Stimulated activated CD8-positive, alpha-beta memory T cell treated with anti-CD3 and anti-CD28 coated beads, Interleukin-4, amount 100 ng/mL, for 24 hours (primary cell): ENCODE results near the gene MAP6.

Experiments used
- DNase-seq: peaks from one replicate; pipeline ENCODE4 v3.0.0-alpha.2; 2020; ENCODE audit warnings: low read depth

MAP6 gene

GRCh38 chr11:75665990-75666389, 2.8 kb downstream of the MAP6 start:
- DNase-seq, result no peak

GRCh38 chr11:75665126-75665525, 3.7 kb downstream of the MAP6 start:
- no peak for DNase-seq

DNA sequence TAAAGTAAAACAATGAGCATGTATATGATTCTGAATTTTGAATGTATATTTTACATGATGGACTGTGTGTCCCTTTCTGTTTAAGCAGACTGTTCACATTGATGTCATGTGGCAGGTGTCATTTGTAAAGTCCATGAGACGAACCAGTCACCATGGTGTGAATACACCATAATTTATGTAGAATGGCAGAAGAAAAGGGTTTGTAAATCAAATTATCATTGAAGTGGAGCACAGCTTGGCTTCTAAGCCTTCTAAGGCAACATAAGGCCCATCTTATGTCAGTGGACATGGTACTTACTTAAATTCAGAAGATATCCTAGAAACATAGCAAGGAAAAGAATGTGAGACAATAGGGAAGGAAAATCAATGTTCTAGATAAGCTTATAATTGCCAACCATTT, 4.4 kb downstream of the MAP6 start:
- DNase-seq, result no peak

- no peak for DNase-seq
These were observed 5.0 kb downstream of the MAP6 start for GRCh38 chr11:75663808-75664207.

DNA sequence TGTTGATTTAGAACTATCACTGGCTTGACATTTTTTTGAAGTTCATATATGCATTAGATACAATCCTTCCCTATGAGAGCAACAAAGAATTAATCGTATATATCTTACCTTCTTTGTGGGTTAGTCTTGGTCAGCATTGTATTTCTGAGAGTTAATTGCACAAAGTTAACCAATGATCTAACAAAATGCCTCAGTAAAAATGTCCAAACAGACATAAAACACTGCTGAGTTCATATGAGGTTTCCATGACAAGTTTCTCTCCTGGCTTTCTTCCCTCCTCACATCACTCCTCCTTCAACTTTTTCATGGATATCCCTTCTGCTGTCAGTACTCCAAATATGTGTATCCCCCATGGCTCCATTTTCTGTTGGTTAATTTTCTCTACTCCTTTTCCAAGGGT, 9.0 kb downstream of the MAP6 start:
- DNase-seq, result no peak

GRCh38 chr11:75656044-75656727, 12.7 kb downstream of the MAP6 start:
- DNase-seq, result no peak

GRCh38 chr11:75655605-75656004, 13.2 kb downstream of the MAP6 start:
- no peak for DNase-seq

- no peak for DNase-seq
These were observed 14.5 kb downstream of the MAP6 start for GRCh38 chr11:75654314-75654713.

DNA sequence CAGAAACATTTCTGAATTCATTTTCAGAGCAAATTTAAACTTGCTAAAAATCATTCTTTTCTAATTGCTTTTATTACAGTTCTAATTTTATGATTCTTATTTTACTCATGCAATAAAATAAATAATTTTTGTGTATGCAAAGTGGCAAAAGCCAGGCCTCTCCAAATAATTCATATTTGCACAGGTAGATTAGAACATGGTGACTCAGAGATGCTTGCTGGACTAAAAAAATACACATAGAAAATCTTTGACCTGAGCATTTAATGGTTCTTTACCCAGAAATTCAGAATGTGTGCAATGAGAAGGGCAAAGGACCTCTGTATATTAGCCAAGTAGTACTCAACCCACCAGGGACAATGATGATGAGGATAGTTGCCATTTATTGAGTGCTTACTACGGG, 15.3 kb downstream of the MAP6 start:
- DNase-seq, result no peak

DNA sequence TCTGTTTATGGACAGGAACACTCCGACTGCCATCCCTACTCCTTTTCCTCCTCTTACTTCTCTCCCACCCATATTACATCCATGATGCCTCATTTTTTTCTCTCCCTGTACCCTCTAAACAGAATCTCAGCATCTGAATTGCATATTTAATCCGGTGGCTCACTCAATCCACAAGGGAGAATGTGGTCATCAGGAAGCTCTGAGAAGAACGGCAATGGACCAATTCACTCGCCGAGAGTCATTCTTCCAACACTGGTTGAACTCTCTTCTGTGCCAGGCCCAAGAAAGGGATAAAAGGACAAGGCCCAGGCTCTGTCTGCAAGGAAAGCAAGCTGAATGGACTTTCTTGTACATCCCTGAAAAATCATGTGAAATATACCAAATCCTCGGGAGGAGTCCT, 15.9 kb downstream of the MAP6 start:
- DNase-seq, result no peak

DNA sequence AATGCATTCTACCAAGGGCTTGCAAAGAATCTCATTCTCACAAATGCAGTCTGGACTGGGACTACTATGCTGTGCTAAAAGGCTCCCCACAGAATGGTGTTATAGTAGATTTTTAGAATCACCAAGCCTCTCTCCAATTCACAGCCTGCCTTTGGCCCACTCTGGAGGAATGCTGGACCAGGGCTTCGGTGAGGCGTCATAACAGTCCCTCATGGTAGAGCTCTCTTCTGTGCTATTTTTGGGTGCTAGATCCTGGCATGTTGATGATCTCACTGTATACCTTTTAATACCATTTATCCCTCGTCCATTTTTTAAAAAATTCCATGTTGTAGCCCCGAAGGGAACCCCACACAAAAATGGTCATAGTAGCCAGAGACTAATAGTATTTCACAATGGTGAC, 17.6 kb downstream of the MAP6 start:
- DNase-seq, result no peak

- no peak for DNase-seq
These were observed 18.6 kb downstream of the MAP6 start for GRCh38 chr11:75650167-75650723.

GRCh38 chr11:75644946-75645345, 23.9 kb downstream of the MAP6 start:
- DNase-seq, result no peak

- no peak for DNase-seq
These were observed 24.5 kb downstream of the MAP6 start for GRCh38 chr11:75644370-75644769.

- DNase-seq, result no peak
These were observed 26.3 kb downstream of the MAP6 start for GRCh38 chr11:75642402-75643113.

DNA sequence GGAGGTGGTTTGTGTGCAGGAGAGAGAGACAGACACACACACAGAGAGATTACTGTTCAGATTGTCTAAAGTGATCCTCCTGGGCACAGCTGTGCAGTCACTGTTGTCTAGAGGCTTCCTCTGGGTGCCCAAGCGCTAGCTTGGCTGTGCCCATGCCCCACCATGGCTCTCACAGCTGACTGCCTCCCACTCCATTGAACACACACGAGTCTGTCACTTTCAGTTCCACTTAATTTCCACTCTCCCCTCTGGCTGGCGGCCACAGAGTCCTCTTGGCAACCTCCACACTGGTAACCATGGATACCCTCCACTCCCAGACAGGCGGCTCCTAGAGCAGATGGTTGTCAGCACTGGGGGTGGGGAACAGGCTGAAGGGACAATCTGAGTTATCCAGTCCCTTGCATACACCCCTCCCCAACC, 29.1 kb downstream of the MAP6 start:
- DNase-seq, result no peak

DNA sequence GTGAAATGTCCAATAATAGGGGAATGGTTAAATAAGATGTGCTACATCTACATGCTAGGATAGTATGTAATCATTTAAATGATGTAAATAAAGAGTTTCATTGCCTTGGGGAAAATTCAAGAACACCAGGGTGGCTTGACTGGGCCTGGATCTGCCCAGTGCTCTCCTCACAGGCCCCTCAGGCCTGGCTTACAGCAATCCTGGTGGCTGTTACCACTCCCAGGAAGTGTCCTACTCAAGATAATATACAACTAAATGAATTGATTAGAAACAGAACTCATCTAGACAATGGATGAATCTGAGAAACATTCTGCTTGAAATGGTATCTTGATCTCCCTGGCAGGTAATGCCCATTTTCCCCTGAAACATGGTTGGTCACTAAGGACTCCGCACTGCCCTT, 30.8 kb downstream of the MAP6 start:
- no peak for DNase-seq

GRCh38 chr11:75635066-75635862, 33.6 kb downstream of the MAP6 start:
- no peak for DNase-seq

DNA sequence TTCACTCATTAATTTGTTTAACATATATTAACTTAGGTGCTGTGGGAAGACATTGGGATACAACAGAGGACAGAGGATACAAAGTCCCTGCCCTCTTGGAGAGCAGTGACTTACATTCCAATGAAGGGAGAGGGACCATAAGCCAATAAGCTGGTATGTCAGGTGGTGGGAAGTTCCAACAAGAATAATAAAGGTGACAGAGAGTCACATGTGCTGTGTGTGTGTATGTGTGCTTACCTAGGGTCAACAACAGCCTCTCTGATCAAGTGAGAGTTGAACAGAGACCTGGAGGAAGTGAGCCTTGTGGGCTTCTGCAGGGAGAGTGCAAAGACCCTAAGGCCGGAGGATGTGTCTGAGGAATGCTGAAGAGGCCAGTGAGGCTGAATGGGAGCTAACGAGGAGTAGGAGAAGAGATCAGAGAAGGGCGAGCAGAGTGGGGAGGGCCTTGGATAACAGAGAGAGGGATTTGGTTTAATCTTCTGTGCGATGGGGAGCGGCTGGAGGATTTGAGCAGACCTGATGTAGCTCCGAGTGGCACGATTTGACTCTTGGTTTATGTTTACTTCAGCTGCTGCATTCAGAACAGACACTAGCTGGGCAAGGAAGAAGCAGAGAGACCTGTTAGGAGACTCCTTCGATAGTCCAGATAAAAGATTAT, 35.3 kb downstream of the MAP6 start:
- DNase-seq, result no peak

- no peak for DNase-seq
These were observed 35.9 kb downstream of the MAP6 start for GRCh38 chr11:75632962-75633361.

- no peak for DNase-seq
These were observed 36.4 kb downstream of the MAP6 start for GRCh38 chr11:75632450-75632849.

DNA sequence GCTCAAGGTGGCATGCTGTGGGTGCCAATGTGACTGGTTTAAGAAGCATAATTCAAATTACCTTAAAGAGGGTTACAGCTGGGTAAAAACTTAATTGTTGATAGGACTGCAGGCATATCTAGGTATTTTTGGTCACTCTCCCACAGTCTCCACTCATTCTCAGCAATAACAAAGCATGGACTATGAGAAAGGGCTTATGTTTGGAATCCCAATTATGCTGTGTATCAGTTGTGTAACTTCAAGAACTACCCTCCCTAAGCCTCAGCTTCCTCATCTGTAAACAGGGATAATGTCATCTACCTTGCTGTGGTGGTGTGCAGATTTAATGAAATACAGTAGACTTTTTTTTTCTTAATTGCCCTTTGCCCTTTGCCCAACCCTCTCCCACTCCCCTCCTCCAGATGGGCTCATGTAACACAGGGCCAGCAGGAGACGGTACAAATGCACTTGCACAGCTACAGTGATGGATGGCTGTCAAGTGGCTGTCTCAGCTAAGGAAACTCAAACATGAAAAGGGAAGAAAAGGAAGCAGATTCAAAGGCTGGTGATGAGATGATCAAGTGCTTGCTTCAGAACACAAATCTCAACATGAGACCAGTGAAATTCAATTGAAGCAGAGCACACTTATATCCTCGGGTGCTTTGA, 37.6 kb downstream of the MAP6 start:
- no peak for DNase-seq
